H1 (cell line): ENCODE measurements around the gene TTC33. TPM values are rescaled to one million over a fixed set of nuclear protein-coding genes. Genes with fewer than 3 reads are reported as not detected.

Source experiments
- CTCF ChIA-PET: fragments of 300-600 bp; sonication (Branson Sonifier 250); formaldehyde crosslinking; loops from one replicate; lab custom pipeline; 2021; ENCODE audit not compliant: partially characterized antibody; lab: Charles Lee
- POLR2A ChIA-PET: fragments of 300-600 bp; sonication (Branson Sonifier 250); formaldehyde crosslinking; loops from one replicate; lab custom pipeline; 2021; ENCODE audit warnings: inconsistent platforms; ENCODE audit not compliant: partially characterized antibody; lab: Charles Lee
- DNase-seq, 2 experiments: peaks; one replicate each; pipeline versions ENCODE4 v3.0.0 to v3.0.0-alpha.2; 2010 to 2022; ENCODE audit warnings: low spot score in 2 of 2, low read depth in 1 of 2, mixed read lengths in 1 of 2
- FAIRE-seq: peaks from 2 replicates; lab custom pipeline; 2011; peaks lifted over from hg19 to GRCh38; lab: Jason Lieb, UNC
- H2AFZ ChIP-seq: 2 replicates; pipeline ENCODE4 v1.8.1; 2012; ENCODE audit warnings: low read length, inconsistent platforms
- H2AK5ac ChIP-seq: 2 replicates; pipeline ENCODE4 v1.6.1; 2013; ENCODE audit warnings: low read depth, low read length
- H2BK120ac ChIP-seq: replicated peaks from 2 replicates; pipeline ENCODE3; 2013; ENCODE audit warnings: low read depth, low read length, inconsistent platforms
- H2BK12ac ChIP-seq: 2 replicates; pipeline ENCODE4 v1.6.1; 2013; ENCODE audit warnings: low read depth, low read length
- H2BK15ac ChIP-seq: 2 replicates; pipeline ENCODE4 v1.6.1; 2013; ENCODE audit warnings: low read length
- H2BK20ac ChIP-seq: 2 replicates; pipeline ENCODE4 v1.6.1; 2013; ENCODE audit warnings: low read length
- H2BK5ac ChIP-seq: 2 replicates; pipeline ENCODE4 v1.6.1; 2013; ENCODE audit warnings: low read depth, low read length
- H3K14ac ChIP-seq: 2 replicates; pipeline ENCODE4 v1.6.1; 2013; ENCODE audit warnings: inconsistent platforms; ENCODE audit not compliant: insufficient read length
- H3K18ac ChIP-seq: 2 replicates; pipeline ENCODE4 v1.6.1; 2013; ENCODE audit warnings: low read length; ENCODE audit errors: extremely low read depth
- H3K23ac ChIP-seq: 2 replicates; pipeline ENCODE4 v1.6.1; 2013; ENCODE audit warnings: inconsistent platforms; ENCODE audit not compliant: insufficient read length
- H3K23me2 ChIP-seq: 2 replicates; pipeline ENCODE4 v1.6.1; 2013; ENCODE audit warnings: low read depth, low read length
- H3K27ac ChIP-seq: 2 replicates; pipeline ENCODE4 v1.6.1; 2011; ENCODE audit warnings: low read depth, low read length, inconsistent platforms
- H3K27me3 ChIP-seq, 4 experiments: replicated peaks in 1 of 4; 1 replicate in 1 of 4; 2 replicates in 3 of 4; pipeline versions ENCODE4 v1.6.1 to v1.8.1; 2011 to 2013; ENCODE audit warnings: low read length in 3 of 4, mild to moderate bottlenecking in 3 of 4, inconsistent platforms in 2 of 4, mixed read lengths in 2 of 4, moderate library complexity in 1 of 4; ENCODE audit not compliant: control insufficient read depth in 3 of 4, insufficient read depth in 3 of 4; ENCODE audit errors: extremely low read depth in 1 of 4
- H3K36me3 ChIP-seq, 4 experiments: 2 replicates each; pipeline versions ENCODE4 v1.6.1 to v1.8.1; 2011 to 2013; ENCODE audit warnings: mild to moderate bottlenecking in 4 of 4, low read length in 3 of 4, moderate library complexity in 2 of 4, control low read depth in 1 of 4, inconsistent platforms in 1 of 4; ENCODE audit not compliant: insufficient read depth in 4 of 4, control insufficient read depth in 2 of 4
- H3K4ac ChIP-seq: replicated peaks from 2 replicates; pipeline ENCODE3; 2013; ENCODE audit warnings: low read length, low read depth, mixed read lengths, inconsistent platforms; ENCODE audit not compliant: insufficient read length
- H3K4me1 ChIP-seq, 4 experiments: replicated peaks in 1 of 4; 1 replicate in 1 of 4; 2 replicates in 3 of 4; pipeline versions ENCODE4 v1.6.1 to v1.8.1; 2011 to 2013; ENCODE audit warnings: low read length in 3 of 4, inconsistent platforms in 2 of 4, mixed read lengths in 1 of 4; ENCODE audit not compliant: insufficient read depth in 4 of 4, control insufficient read depth in 3 of 4
- H3K4me2 ChIP-seq, 2 experiments: 2 replicates each; pipeline versions ENCODE4 v1.6.1 to v1.8.1; 2011 to 2013; ENCODE audit warnings: low read depth in 2 of 2, low read length in 2 of 2, control low read depth in 1 of 2, inconsistent platforms in 1 of 2, mild to moderate bottlenecking in 1 of 2; ENCODE audit not compliant: insufficient read depth in 1 of 2
- H3K4me3 ChIP-seq, 4 experiments: fragments of 200-600, 300-600 bp in 1 of 4; sonication (generic), shearing (Covaris generic), sonication (Bioruptor Twin) in 1 of 4; 2 replicates each; pipeline versions ENCODE4 v1.5.1 to v1.8.1; 2011 to 2016; ENCODE audit warnings: low read length in 4 of 4, low read depth in 3 of 4, control low read depth in 2 of 4, inconsistent platforms in 2 of 4, mild to moderate bottlenecking in 2 of 4, mixed read lengths in 1 of 4, moderate library complexity in 1 of 4; ENCODE audit not compliant: insufficient read depth in 2 of 4; ENCODE audit errors: extremely low read depth in 1 of 4
- H3K56ac ChIP-seq: replicated peaks from 2 replicates; pipeline ENCODE3; 2013; ENCODE audit warnings: low read depth, mild to moderate bottlenecking, mixed read lengths, low read length, inconsistent platforms; ENCODE audit not compliant: insufficient read length
- H3K79me1 ChIP-seq: 2 replicates; pipeline ENCODE4 v1.6.1; 2013; ENCODE audit warnings: low read depth, low read length, control low read depth
- H3K79me2 ChIP-seq, 2 experiments: 2 replicates each; pipeline versions ENCODE4 v1.6.1 to v1.8.1; 2012 to 2013; ENCODE audit warnings: low read length in 2 of 2, mild to moderate bottlenecking in 2 of 2, inconsistent platforms in 1 of 2; ENCODE audit not compliant: insufficient read depth in 2 of 2, control insufficient read depth in 1 of 2
- H3K9ac ChIP-seq, 4 experiments: replicated peaks in 1 of 4; 1 replicate in 1 of 4; 2 replicates in 3 of 4; pipeline versions ENCODE4 v1.6.1 to v1.8.1; 2011 to 2013; ENCODE audit warnings: low read depth in 3 of 4, low read length in 3 of 4, control low read depth in 2 of 4, mild to moderate bottlenecking in 2 of 4, moderate library complexity in 2 of 4, inconsistent platforms in 1 of 4; ENCODE audit errors: extremely low read depth in 1 of 4
- H3K9me3 ChIP-seq, 2 experiments: 2 replicates each; pipeline versions ENCODE4 v1.6.1 to v1.8.1; 2012 to 2013; ENCODE audit warnings: mild to moderate bottlenecking in 2 of 2, moderate library complexity in 2 of 2, control low read depth in 1 of 2, inconsistent platforms in 1 of 2, low read depth in 1 of 2, low read length in 1 of 2, mixed read lengths in 1 of 2; ENCODE audit not compliant: insufficient read depth in 2 of 2
- H4K20me1 ChIP-seq, 2 experiments: replicated peaks in 1 of 2; 2 replicates each; pipeline versions ENCODE3 to v1.8.1; 2011 to 2013; ENCODE audit warnings: inconsistent platforms in 2 of 2, low read length in 2 of 2, mild to moderate bottlenecking in 1 of 2; ENCODE audit not compliant: insufficient read depth in 2 of 2, control insufficient read depth in 1 of 2
- H4K5ac ChIP-seq: 2 replicates; pipeline ENCODE4 v1.6.1; 2013; ENCODE audit warnings: low read length, low read depth, mixed read lengths, inconsistent platforms; ENCODE audit not compliant: insufficient read length
- H4K8ac ChIP-seq: 2 replicates; pipeline ENCODE4 v1.8.0; 2013; ENCODE audit warnings: mild to moderate bottlenecking, moderate library complexity, low read length, inconsistent platforms; ENCODE audit not compliant: insufficient read depth; ENCODE audit errors: extremely low read depth
- H4K91ac ChIP-seq: replicated peaks from 2 replicates; pipeline ENCODE3; 2013; ENCODE audit warnings: low read length, mixed read lengths, inconsistent platforms; ENCODE audit not compliant: insufficient read length
- BCL11A ChIP-seq, 2 experiments: IDR thresholded peaks; one replicate each; pipeline ENCODE4 v1.6.1; 2011; ENCODE audit warnings: low read depth in 2 of 2, low read length in 2 of 2, mild to moderate bottlenecking in 2 of 2
- GABPA ChIP-seq: IDR thresholded peaks from 2 replicates; pipeline ENCODE4 v1.6.1; 2011; ENCODE audit warnings: mild to moderate bottlenecking, low read length, moderate library complexity, borderline replicate concordance; ENCODE audit not compliant: insufficient read depth
- KDM5A ChIP-seq: fragments of 200-600 bp; IDR thresholded peaks from 2 replicates; pipeline ENCODE4 v1.7.1; 2012; ENCODE audit warnings: mild to moderate bottlenecking, low read length, inconsistent platforms, mixed read lengths
- NRF1 ChIP-seq: IDR thresholded peaks from 2 replicates; pipeline ENCODE4 v1.6.1; 2011; ENCODE audit warnings: mild to moderate bottlenecking, low read depth, low read length, improper control_type of control experiment
- PHF8 ChIP-seq: fragments of 200-600 bp; sonication (generic); conservative IDR thresholded peaks from 2 replicates; pipeline ENCODE4 v1.7.1; 2012; ENCODE audit warnings: low read depth, mild to moderate bottlenecking, inconsistent platforms, low read length, moderate library complexity
- WGBS, 2 experiments: shearing (Covaris generic) in 1 of 2; methylation state at CpG; one replicate each; pipeline versions ENCODE4 v1.1.6 to v1.1.7; 2013 to 2015; ENCODE audit warnings: low lambda C conversion rate in 2 of 2, mixed read lengths in 2 of 2, inconsistent platforms in 1 of 2, low coverage in 1 of 2, missing lambda C conversion rate in 1 of 2; ENCODE audit not compliant: insufficient replicate concordance in 2 of 2, insufficient coverage in 1 of 2, insufficient read length in 1 of 2; ENCODE audit errors: extremely low coverage in 1 of 2, missing lambda C conversion rate in 1 of 2; 5-methylcytosine and 5-hydroxymethylcytosine counted together
- polyA plus RNA-seq, 7 experiments: library from polyadenylated mRNA; depleted of rRNA in 3 of 7; stranded (reverse) in 5 of 7; unstranded in 2 of 7; fragments of >200 nt in 5 of 7; fragments of 200-250 nt in 2 of 7; gene quantifications; 1 replicate in 5 of 7; 2 replicates in 1 of 7; 4 replicates in 1 of 7; pipeline versions ENCODE4 v1.2.1 to v1.2.3, GENCODE V29; 2011 to 2013; ENCODE audit warnings: missing spikeins in 2 of 7, mixed read lengths in 2 of 7
- total RNA-seq: library from RNA; stranded (reverse); fragmentation: NEBNext Ultra II Directional; extraction: Animal tissue kit (Norgen Biotek cat#: 25700); gene quantifications from 2 replicates; pipeline ENCODE4 v1.2.1, GENCODE V29; 2021

TTC33 gene
- total and polyA plus RNA-seq, 2 of the 8 experiments (the other 6 are each of a cell fraction or from before 2014, with no cell fraction given): 1.2 to 12.6 TPM

DNA sequence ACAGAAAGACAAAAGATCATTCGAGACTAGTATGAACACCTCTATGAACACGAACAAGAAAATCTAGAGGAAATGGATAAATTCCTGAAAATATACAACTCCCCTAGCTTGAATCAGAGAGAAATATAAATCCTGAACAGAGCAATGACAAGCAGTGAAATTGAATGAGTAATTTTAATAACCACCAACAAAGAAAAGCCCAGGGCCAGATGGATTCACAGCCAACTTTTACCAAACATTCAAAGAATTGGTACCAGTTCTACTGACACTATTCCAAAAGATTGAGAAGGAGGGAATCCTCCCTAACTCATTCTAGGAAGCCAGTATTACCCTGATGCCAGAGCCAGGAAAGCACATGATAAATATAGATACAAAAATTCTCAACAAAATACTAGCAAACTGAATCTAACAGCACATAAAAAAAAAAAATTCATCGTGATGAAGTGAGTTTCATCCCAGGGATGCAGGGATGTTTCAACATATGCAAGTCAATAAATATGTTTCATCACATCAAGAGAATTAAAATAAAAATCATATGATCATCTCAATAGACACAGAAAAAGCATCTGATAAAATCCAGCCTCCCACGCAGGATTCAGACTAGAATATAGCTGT, 101.3 kb downstream of the TTC33 start:
- Histone ChIP-seq H2AFZ (no peak overlapping the region), H3K79me2 (no peaks in the 10 kb centered on the region), H3K27me3 (no peaks in the 10 kb centered on the region), H2BK12ac (no peak overlapping the region), H3K79me1 (no peaks in the 10 kb centered on the region), H2BK120ac (no peak overlapping the region), H4K5ac (no peak overlapping the region), H3K4me3 (no peak overlapping the region), H3K4me1 (no peaks in the 10 kb centered on the region), H2AK5ac (no peak overlapping the region), H4K20me1 (no peaks in the 10 kb centered on the region), H2BK15ac (no peak overlapping the region), H3K18ac (no peak overlapping the region), H3K36me3 (no peaks in the 10 kb centered on the region), H2BK20ac (no peak overlapping the region), H2BK5ac (no peak overlapping the region), H3K4ac (no peak overlapping the region), H3K23ac (no peak overlapping the region), H3K9me3 (no peaks in the 10 kb centered on the region), H3K4me2 (no peak overlapping the region), H3K23me2 (no peaks in the 10 kb centered on the region; the same call in 1 of the 2 replicates), H4K8ac (no peak overlapping the region), H3K27ac (no peak overlapping the region), H4K91ac (no peak overlapping the region), H3K14ac (no peak overlapping the region), H3K9ac (no peak overlapping the region), H3K56ac (no peak overlapping the region)
- WGBS, 2 experiments: 88% methylated on average over 4 of the region's 4 CpGs; no CpG with 5 or more reads in 1 of the 2 experiments
- FAIRE-seq (no peak), DNase-seq (no peak)
- TF ChIP-seq KDM5A: no peak
- TF ChIP-seq PHF8: no peak
- no peak for TF ChIP-seq BCL11A (IDR thresholded peaks at IDR 0.05; ENCODE audit: low read depth in 2 of 2, low read length in 2 of 2)
- TF ChIP-seq NRF1: no peak
- no peak for TF ChIP-seq GABPA
- ChIA-PET CTCF (no interaction called here), POLR2A (interaction anchor here (0.7 kb wide), 1 partner anchor 144 kb away, joined by 3 read pairs; no protein-coding TSS in a partner anchor)
